ENCODE measurements around the gene KRT84. TPM values are rescaled to one million over a fixed set of nuclear protein-coding genes. Genes with fewer than 3 reads are reported as not detected.
"Not testable (repeated sequence)": the region's sequence is repeated elsewhere in the genome, so short reads cannot be mapped to it uniquely, and the experiment has no call there.

The KRT84 gene
- total and polyA plus RNA-seq, 8 donors = not detected

DNA sequence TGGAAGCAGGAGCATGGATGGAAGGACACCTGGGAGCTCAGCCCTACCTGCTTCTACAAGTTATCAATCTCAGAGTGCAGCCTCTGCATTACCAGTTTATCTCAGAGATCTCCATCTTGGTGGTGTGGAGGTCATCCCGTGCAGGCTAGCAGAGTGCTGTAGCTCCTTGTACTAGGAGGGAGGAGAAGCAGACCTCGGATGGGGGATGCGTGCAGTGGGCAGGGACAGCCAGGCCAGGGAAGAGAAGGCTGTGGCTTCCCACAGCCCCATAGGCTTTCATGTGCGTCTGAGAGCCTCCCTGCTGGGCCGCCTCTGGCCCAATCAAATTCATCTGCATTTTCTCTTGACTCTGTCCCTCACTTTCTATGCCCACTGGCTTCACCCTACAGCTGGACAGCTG is 29.5 kb upstream of the KRT84 start:
- Histone ChIP-seq H3K9me3 (no peaks in the 10 kb centered on the region), H3K4me1 (peaks cover 0 to 32% (median 8%) of the 10 kb centered on the region in 4 donors), H3K36me3 (no peaks in the 10 kb centered on the region), H3K27ac (peak overlapping the region in 1 of 5 donors; percentile 70), H3K4me3 (no peak overlapping the region), H3K27me3 (no peaks in the 10 kb centered on the region)
- intact Hi-C loops (cut with DNase I; ENCODE audit: low total_unique reads) = no loop called here
- TF ChIP-seq EP300 (IDR thresholded peaks at IDR 0.05) (no peak), POLR2AphosphoS5 (IDR thresholded peaks at IDR 0.05) (no peak), POLR2A (IDR thresholded peaks at IDR 0.05) (no peak)
- TF ChIP-seq, protein P1, sequence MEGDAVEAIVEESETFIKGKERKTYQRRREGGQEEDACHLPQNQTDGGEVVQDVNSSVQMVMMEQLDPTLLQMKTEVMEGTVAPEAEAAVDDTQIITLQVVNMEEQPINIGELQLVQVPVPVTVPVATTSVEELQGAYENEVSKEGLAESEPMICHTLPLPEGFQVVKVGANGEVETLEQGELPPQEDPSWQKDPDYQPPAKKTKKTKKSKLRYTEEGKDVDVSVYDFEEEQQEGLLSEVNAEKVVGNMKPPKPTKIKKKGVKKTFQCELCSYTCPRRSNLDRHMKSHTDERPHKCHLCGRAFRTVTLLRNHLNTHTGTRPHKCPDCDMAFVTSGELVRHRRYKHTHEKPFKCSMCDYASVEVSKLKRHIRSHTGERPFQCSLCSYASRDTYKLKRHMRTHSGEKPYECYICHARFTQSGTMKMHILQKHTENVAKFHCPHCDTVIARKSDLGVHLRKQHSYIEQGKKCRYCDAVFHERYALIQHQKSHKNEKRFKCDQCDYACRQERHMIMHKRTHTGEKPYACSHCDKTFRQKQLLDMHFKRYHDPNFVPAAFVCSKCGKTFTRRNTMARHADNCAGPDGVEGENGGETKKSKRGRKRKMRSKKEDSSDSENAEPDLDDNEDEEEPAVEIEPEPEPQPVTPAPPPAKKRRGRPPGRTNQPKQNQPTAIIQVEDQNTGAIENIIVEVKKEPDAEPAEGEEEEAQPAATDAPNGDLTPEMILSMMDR (IDR thresholded peaks at IDR 0.05) = no peak
- WGBS, 5 donors = 74 to 86% (median 82%) methylated on average over 5 of the region's 5 CpGs
- no peak for DNase-seq

DNA sequence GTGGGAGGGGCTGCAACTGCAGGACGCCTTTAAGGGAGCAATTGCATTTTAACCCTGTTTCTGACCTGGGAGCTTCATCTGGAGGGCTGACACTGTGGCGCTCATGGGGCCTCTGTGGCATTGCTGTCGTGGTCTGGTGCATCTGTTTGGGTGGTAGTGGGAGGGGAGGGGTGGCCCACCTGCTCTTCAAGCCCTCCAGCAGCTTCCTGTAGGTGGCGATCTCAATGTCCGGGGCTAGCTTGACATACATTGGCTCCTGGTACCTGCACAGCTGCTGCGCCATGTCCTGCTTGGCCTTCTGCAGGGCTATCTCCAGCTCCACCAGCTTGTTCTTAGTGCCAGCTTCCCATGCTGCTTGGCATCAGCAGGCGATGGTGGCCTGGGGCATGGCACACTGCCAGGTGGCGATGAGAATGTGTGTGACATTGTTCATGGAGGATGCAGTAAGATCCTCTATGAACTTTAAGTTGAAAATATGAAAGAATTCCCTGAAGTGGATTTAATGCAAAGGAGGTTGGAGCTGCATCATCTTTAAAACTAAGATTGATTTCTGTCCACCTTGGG is 28.4 kb upstream of the KRT84 start:
- intact Hi-C loops (cut with DNase I; ENCODE audit: low total_unique reads) = no loop called here
- TF ChIP-seq POLR2AphosphoS5 (IDR thresholded peaks at IDR 0.05) (no peak), POLR2A (IDR thresholded peaks at IDR 0.05) (no peak), EP300 (IDR thresholded peaks at IDR 0.05) (no peak)
- TF ChIP-seq, protein P1 (IDR thresholded peaks at IDR 0.05) = no peak
- WGBS, 5 donors = 60 to 80% (median 67%) methylated on average over 4 to 8 of the region's 8 CpGs
- Histone ChIP-seq H3K4me3 (no peak overlapping the region), H3K27me3 (no peaks in the 10 kb centered on the region), H3K36me3 (no peaks in the 10 kb centered on the region), H3K27ac (no peak overlapping the region), H3K9me3 (no peaks in the 10 kb centered on the region), H3K4me1 (peaks cover 0 to 32% (median 8%) of the 10 kb centered on the region in 4 donors)
- no peak for DNase-seq

DNA sequence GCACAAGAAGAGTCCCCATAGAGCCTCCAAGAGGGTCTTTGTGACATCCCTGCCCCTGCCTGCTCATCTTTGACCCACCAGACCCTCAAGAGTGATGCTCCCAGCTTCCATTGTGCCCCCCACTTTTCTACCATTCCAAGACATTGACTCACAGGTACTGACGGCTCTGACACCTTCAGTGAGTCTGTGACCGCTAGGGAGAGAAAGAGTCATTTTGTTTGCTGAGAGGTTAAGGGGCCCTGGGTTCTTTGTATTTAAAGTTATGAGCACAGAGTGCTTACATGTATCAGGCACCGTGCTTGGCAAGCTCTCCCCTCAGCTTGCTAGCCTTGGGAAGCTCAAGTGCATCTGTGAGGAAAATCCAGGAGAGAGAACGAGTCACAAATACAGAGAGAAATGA is 27.8 kb upstream of the KRT84 start:
- H3K36me3 ChIP-seq = no peaks in the 10 kb centered on the region
- H3K27ac ChIP-seq = no peak overlapping the region
- intact Hi-C loops (cut with DNase I; ENCODE audit: low total_unique reads) = no loop called here
- DNase-seq = no peak
- peaks cover 0 to 32% (median 8%) of the 10 kb centered on the region in 4 donors for H3K4me1 ChIP-seq
- H3K27me3 ChIP-seq = no peaks in the 10 kb centered on the region
- H3K4me3 ChIP-seq = no peak overlapping the region
- no peaks in the 10 kb centered on the region for H3K9me3 ChIP-seq
- 38 to 60% (median 46%) methylated on average over 4 of the region's 4 CpGs for WGBS, 5 donors
- TF ChIP-seq EP300 (IDR thresholded peaks at IDR 0.05) (no peak), POLR2AphosphoS5 (IDR thresholded peaks at IDR 0.05) (no peak), POLR2A (IDR thresholded peaks at IDR 0.05) (no peak)
- TF ChIP-seq, protein P1 (IDR thresholded peaks at IDR 0.05) = no peak

DNA sequence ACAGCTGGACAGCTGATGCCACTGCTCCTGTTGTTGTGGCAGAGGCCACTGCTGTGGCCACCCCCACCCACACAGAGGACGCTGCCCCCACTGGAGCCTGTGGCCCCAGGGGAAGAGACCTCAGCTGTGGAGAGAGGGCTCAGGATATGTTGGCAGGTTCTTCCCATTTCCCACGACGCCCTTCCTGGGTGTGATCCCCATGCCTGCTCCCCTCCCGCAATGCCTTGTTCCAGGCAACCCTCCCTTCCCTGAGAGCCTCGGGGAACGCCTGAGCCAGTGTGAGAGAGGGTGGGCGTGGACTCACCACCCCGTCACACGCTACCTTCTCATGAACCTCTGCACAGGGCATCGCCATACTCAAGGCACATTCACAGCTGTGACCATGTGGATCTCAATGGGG is 26.4 kb upstream of the KRT84 start:
- 86 to 94% (median 88%) methylated on average over 9 to 10 of the region's 10 CpGs for WGBS, 5 donors
- no peak for DNase-seq
- Histone ChIP-seq H3K4me3 (no peak overlapping the region), H3K27me3 (no peaks in the 10 kb centered on the region), H3K9me3 (no peaks in the 10 kb centered on the region), H3K4me1 (peaks cover 0 to 32% (median 8%) of the 10 kb centered on the region in 4 donors), H3K27ac (no peak overlapping the region), H3K36me3 (no peaks in the 10 kb centered on the region)
- intact Hi-C loops (cut with DNase I; ENCODE audit: low total_unique reads) = no loop called here
- TF ChIP-seq EP300 (IDR thresholded peaks at IDR 0.05) = no peak
- no peak for TF ChIP-seq POLR2A (IDR thresholded peaks at IDR 0.05)
- TF ChIP-seq, protein P1 (IDR thresholded peaks at IDR 0.05) = no peak
- no peak for TF ChIP-seq POLR2AphosphoS5 (IDR thresholded peaks at IDR 0.05)

DNA sequence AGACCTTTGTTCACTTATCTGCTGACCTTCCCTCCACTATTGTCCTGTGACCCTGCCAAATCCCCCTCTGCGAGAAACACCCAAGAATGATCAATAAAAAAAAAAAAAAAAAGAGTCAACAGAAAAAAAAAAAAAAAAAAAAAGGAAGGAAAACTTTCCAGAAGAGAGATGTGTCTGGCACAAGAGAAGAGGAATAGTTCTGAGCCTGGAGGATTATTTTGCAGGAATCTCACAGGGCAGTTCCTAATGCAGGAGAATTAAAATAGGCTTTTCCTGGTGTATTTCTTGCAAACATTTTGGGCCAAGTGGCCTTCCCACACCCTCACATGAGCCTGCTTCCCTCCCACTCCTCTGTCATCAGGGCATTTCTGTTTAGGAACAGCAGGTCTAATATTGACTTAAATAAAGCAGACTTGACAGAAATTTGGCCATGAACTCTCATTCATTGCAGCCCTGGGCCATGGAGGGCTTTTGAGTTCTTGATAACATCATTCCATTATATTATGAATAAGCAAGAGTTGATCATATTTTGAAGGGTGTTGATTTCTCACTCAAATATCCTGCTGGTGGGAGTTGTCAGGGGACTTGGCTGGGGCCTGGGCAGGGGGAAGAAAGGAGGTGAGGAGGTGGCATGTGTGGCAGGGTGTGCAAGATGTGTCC is 25.3 kb upstream of the KRT84 start:
- H3K4me1 ChIP-seq = peaks cover 0 to 25% (median 6%) of the 10 kb centered on the region in 4 donors
- H3K27ac ChIP-seq; intact Hi-C loops (cut with DNase I; ENCODE audit: low total_unique reads); H3K9me3 ChIP-seq; H3K4me3 ChIP-seq; DNase-seq; H3K36me3 ChIP-seq; H3K27me3 ChIP-seq: not testable (repeated sequence)
- WGBS, 5 donors = 0% methylated on average over 1 of the region's 1 CpG; no CpG with 5 or more reads in 4 of the 5 donors

Data from stomach (tissue), 9 donors.